ENCODE data around the gene MAD1L1. TPM values are rescaled to one million over a fixed set of nuclear protein-coding genes. Genes with fewer than 3 reads are reported as not detected.

Gene MAD1L1
- total and polyA plus RNA-seq, 11 donors: 11.1 to 29.7 (median 20.9) TPM

- TF ChIP-seq, protein P1, sequence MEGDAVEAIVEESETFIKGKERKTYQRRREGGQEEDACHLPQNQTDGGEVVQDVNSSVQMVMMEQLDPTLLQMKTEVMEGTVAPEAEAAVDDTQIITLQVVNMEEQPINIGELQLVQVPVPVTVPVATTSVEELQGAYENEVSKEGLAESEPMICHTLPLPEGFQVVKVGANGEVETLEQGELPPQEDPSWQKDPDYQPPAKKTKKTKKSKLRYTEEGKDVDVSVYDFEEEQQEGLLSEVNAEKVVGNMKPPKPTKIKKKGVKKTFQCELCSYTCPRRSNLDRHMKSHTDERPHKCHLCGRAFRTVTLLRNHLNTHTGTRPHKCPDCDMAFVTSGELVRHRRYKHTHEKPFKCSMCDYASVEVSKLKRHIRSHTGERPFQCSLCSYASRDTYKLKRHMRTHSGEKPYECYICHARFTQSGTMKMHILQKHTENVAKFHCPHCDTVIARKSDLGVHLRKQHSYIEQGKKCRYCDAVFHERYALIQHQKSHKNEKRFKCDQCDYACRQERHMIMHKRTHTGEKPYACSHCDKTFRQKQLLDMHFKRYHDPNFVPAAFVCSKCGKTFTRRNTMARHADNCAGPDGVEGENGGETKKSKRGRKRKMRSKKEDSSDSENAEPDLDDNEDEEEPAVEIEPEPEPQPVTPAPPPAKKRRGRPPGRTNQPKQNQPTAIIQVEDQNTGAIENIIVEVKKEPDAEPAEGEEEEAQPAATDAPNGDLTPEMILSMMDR (IDR thresholded peaks at IDR 0.05): no peak
- TF ChIP-seq POLR2A (IDR thresholded peaks at IDR 0.05): no peak
- H3K4me1 ChIP-seq: peaks cover 0 to 26% (median 7%) of the 10 kb centered on the region in 12 donors
- DNase-seq: peak in 2 of 5 donors; percentile 18 to 22
- no peaks in the 10 kb centered on the region for H3K27me3 ChIP-seq
- 90 to 96% (median 93%) methylated on average over 17 to 18 of the region's 18 CpGs for WGBS, 4 donors
- no peak for ATAC-seq
- no peak overlapping the region for H3K27ac ChIP-seq
- intact Hi-C loops (cut with DNase I): no loop called here
- H3K4me3 ChIP-seq: no peak overlapping the region
- H3K36me3 ChIP-seq: no peaks in the 10 kb centered on the region
- no peaks in the 10 kb centered on the region for H3K9me3 ChIP-seq
Measured at GRCh38 chr7:1950066-1950451, 282.7 kb downstream of the MAD1L1 start.

DNA sequence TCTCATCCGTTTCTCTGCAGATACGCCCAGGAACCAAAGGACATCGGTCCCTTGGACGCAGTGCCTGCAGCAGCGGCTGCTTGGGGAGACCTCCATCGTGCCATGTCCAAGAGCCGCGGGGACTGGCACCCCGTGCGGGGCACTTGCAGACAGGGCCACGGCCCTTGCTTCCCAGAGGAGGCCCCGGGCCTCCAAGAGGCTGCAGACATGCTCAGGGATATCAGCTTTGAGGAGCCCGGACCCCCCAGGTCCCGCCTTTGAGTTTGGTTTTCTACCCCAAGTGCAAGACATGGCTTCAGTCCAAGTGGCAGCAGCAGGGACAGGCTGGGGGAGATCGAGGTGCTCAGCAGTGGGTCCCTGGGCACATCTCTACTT is 283.1 kb downstream of the MAD1L1 start:
- intact Hi-C loops (cut with DNase I): no loop called here
- Histone ChIP-seq H3K4me1 (peaks cover 0 to 26% (median 7%) of the 10 kb centered on the region in 12 donors), H3K36me3 (no peaks in the 10 kb centered on the region), H3K4me3 (no peak overlapping the region), H3K27ac (no peak overlapping the region), H3K27me3 (no peaks in the 10 kb centered on the region), H3K9me3 (no peaks in the 10 kb centered on the region)
- ATAC-seq (no peak), DNase-seq (peak in 2 of 5 donors; percentile 19 to 20)
- TF ChIP-seq, protein P1 (IDR thresholded peaks at IDR 0.05): no peak
- no peak for TF ChIP-seq POLR2A (IDR thresholded peaks at IDR 0.05)
- 84 to 90% (median 87%) methylated on average over 5 to 15 of the region's 15 CpGs for WGBS, 4 donors

DNA sequence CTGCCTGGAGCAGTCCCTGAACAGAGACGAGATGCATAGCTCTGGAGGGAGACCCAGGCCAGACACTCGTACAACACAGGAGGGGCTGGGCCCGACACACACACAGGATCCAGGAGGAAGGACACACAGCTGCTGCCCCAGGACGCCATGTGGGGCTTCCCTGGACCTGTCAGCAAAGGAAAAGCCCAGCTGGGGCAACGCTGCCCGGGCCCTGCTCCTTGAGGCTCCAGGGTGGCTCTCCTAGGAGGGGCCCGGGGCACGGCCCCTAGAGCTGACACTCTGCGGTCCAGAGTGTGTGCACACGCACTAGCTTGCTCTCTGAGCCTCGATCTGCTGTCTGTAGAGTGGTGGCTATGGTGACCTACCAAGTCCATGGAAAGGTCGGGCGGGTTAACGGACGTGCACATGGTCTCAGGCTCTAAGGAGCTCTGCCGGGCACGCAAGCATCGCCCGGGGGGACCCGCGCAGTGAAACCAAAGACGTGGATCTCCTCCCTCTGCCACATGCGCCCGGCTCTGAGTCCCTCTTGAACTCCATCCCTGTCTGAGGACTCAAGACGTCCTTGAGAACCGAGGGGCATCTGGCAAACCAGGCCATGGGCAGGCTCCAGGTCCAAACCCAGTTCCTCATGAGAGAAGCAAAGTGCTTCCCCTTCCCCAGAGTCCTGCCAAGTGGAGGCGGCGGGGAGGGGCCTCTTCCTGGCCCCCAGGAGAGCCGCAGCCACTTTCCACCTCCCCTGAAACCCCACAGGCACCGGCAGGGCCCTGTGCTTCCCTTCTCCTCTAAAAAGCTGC is 283.7 kb downstream of the MAD1L1 start:
- Histone ChIP-seq H3K4me3 (no peak overlapping the region), H3K27ac (no peak overlapping the region), H3K9me3 (no peaks in the 10 kb centered on the region), H3K36me3 (no peaks in the 10 kb centered on the region), H3K4me1 (peaks cover 0 to 32% (median 7%) of the 10 kb centered on the region in 12 donors), H3K27me3 (no peaks in the 10 kb centered on the region)
- WGBS, 4 donors: 91 to 95% (median 93%) methylated on average over 26 to 30 of the region's 30 CpGs
- ATAC-seq (no peak), DNase-seq (peak in 3 of 5 donors; percentile 16 to 42 (median 16))
- TF ChIP-seq, protein P1 (IDR thresholded peaks at IDR 0.05): no peak
- TF ChIP-seq POLR2A (IDR thresholded peaks at IDR 0.05): no peak
- intact Hi-C loops (cut with DNase I): no loop called here

DNA sequence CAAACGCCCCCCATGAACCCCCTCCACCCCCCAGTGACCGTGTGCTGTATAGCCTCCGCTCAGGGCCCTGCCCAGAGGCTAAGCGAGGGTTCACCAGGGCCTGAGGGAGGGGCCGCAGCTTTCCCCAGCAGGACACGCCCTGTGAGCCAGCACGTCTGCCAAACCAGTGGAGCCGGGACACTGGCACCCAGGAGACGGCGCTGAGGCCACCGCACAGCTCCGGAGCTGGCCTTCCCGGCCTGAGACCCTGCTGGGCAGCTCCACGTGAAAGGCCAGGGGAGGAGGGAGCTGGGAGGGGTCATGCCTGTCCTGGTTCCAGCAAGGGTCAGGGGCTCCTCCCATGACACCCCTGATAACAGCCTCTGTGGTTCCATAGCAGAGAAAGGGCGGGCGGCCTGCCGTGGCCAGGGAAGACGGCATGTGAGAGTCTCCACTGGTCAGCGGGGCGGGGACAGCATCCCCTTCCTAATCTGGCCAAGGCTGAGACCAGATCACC is 284.4 kb downstream of the MAD1L1 start:
- H3K4me1 ChIP-seq: peaks cover 0 to 36% (median 7%) of the 10 kb centered on the region in 12 donors
- intact Hi-C loops (cut with DNase I): no loop called here
- H3K9me3 ChIP-seq: no peaks in the 10 kb centered on the region
- TF ChIP-seq POLR2A (IDR thresholded peaks at IDR 0.05): no peak
- TF ChIP-seq, protein P1 (IDR thresholded peaks at IDR 0.05): no peak
- 81 to 94% (median 89%) methylated on average over 7 to 20 of the region's 20 CpGs for WGBS, 4 donors
- no peaks in the 10 kb centered on the region for H3K27me3 ChIP-seq
- no peak overlapping the region for H3K4me3 ChIP-seq
- H3K27ac ChIP-seq: no peak overlapping the region
- ATAC-seq (no peak), DNase-seq (peak in 2 of 5 donors; percentile 23 to 34)
- no peaks in the 10 kb centered on the region for H3K36me3 ChIP-seq
